Measurements from ENCODE around the gene ANAPC5. TPM values are rescaled to one million over a fixed set of nuclear protein-coding genes. Genes with fewer than 3 reads are reported as not detected.

ANAPC5 gene
- total RNA-seq: 128 TPM

- Histone ChIP-seq H3K27me3 (ENCODE audit: control insufficient read depth in 3 of 3, insufficient read depth in 3 of 3, low read length in 3 of 3) (no peaks in the 10 kb centered on the region), H3K36me3 (ENCODE audit: control insufficient read depth in 3 of 3, insufficient read depth in 3 of 3, low read length in 3 of 3) (peaks cover 0 to 3% (median 2%) of the 10 kb centered on the region in 3 donors), H3K9ac (ENCODE audit: low read depth in 1 of 3, low read length in 3 of 3) (peak within 1 kb of the TSS; percentile 74 to 97 (median 93)), H3K4me3 (ENCODE audit: low read length in 3 of 3) (peak within 1 kb of the TSS; percentile 99 to 100 (median 100)), H3K9me3 (ENCODE audit: control insufficient read depth in 3 of 3, low read length in 3 of 3) (no peaks in the 10 kb centered on the region), H3K4me1 (ENCODE audit: control insufficient read depth in 3 of 3, insufficient read depth in 3 of 3, low read length in 3 of 3) (peaks cover 2 to 16% (median 11%) of the 10 kb centered on the region in 3 donors), H3K27ac (ENCODE audit: low read depth, low read length) (peak within 1 kb of the TSS; percentile 68)
These were observed at the start of gene ANAPC5 for GRCh38 chr12:121351820-121352681. Gene ANAPC5, minus strand, starts transcription at chr12:121352411. Its CDS starts 71 bp downstream, at chr12:121352340.

- H3K4me1 ChIP-seq (ENCODE audit: control insufficient read depth in 3 of 3, insufficient read depth in 3 of 3, low read length in 3 of 3): peaks cover 13 to 25% (median 18%) of the 10 kb centered on the region in 3 donors
- H3K27ac ChIP-seq (ENCODE audit: low read depth, low read length): peak overlapping the region; percentile 93
- no peaks in the 10 kb centered on the region for H3K27me3 ChIP-seq (ENCODE audit: control insufficient read depth in 3 of 3, insufficient read depth in 3 of 3, low read length in 3 of 3)
- peaks cover 5 to 11% (median 6%) of the 10 kb centered on the region in 3 donors for H3K36me3 ChIP-seq (ENCODE audit: control insufficient read depth in 3 of 3, insufficient read depth in 3 of 3, low read length in 3 of 3)
- H3K9me3 ChIP-seq (ENCODE audit: control insufficient read depth in 3 of 3, low read length in 3 of 3): no peaks in the 10 kb centered on the region
- H3K4me3 ChIP-seq (ENCODE audit: low read length in 3 of 3): peak overlapping the region; percentile 91 to 97 (median 91)
- H3K9ac ChIP-seq (ENCODE audit: low read depth in 1 of 3, low read length in 3 of 3): peak overlapping the region; percentile 95 to 98 (median 98)
These were observed 48.3 kb upstream of the ANAPC5 start for GRCh38 chr12:121400332-121401139.

- H3K4me1 ChIP-seq (ENCODE audit: control insufficient read depth in 3 of 3, insufficient read depth in 3 of 3, low read length in 3 of 3): peaks cover 9 to 20% (median 13%) of the 10 kb centered on the region in 3 donors
- H3K36me3 ChIP-seq (ENCODE audit: control insufficient read depth in 3 of 3, insufficient read depth in 3 of 3, low read length in 3 of 3): peaks cover 0 to 6% (median 2%) of the 10 kb centered on the region in 3 donors
- peak within 1 kb of the TSS; percentile 93 for H3K27ac ChIP-seq (ENCODE audit: low read depth, low read length)
- no peaks in the 10 kb centered on the region for H3K9me3 ChIP-seq (ENCODE audit: control insufficient read depth in 3 of 3, low read length in 3 of 3)
- peak within 1 kb of the TSS; percentile 95 to 98 (median 98) for H3K9ac ChIP-seq (ENCODE audit: low read depth in 1 of 3, low read length in 3 of 3)
- H3K27me3 ChIP-seq (ENCODE audit: control insufficient read depth in 3 of 3, insufficient read depth in 3 of 3, low read length in 3 of 3): no peaks in the 10 kb centered on the region
- peak within 1 kb of the TSS; percentile 91 to 97 (median 92) for H3K4me3 ChIP-seq (ENCODE audit: low read length in 3 of 3)
These were observed 47.5 kb upstream of the ANAPC5 start, which contains the start of gene RNF34 for GRCh38 chr12:121399391-121400331. Gene RNF34, plus strand, starts transcription at chr12:121400118. Its CDS starts 95 bp downstream, at chr12:121400213.

GRCh38 chr12:121398355-121398754, 46.1 kb upstream of the ANAPC5 start:
- no peaks in the 10 kb centered on the region for H3K9me3 ChIP-seq (ENCODE audit: control insufficient read depth in 3 of 3, low read length in 3 of 3)
- H3K9ac ChIP-seq (ENCODE audit: low read depth in 1 of 3, low read length in 3 of 3): no peak overlapping the region
- peaks cover 9 to 13% (median 12%) of the 10 kb centered on the region in 3 donors for H3K4me1 ChIP-seq (ENCODE audit: control insufficient read depth in 3 of 3, insufficient read depth in 3 of 3, low read length in 3 of 3)
- H3K27ac ChIP-seq (ENCODE audit: low read depth, low read length): no peak overlapping the region
- peaks cover 0 to 5% (median 2%) of the 10 kb centered on the region in 3 donors for H3K36me3 ChIP-seq (ENCODE audit: control insufficient read depth in 3 of 3, insufficient read depth in 3 of 3, low read length in 3 of 3)
- no peaks in the 10 kb centered on the region for H3K27me3 ChIP-seq (ENCODE audit: control insufficient read depth in 3 of 3, insufficient read depth in 3 of 3, low read length in 3 of 3)
- no peak overlapping the region for H3K4me3 ChIP-seq (ENCODE audit: low read length in 3 of 3)

- H3K9ac ChIP-seq (ENCODE audit: low read depth in 1 of 3, low read length in 3 of 3): no peak overlapping the region
These were observed 45.3 kb upstream of the ANAPC5 start for GRCh38 chr12:121397521-121397920.

GRCh38 chr12:121392325-121392716, 40.1 kb upstream of the ANAPC5 start:
- Histone ChIP-seq H3K9ac (ENCODE audit: low read depth in 1 of 3, low read length in 3 of 3) (no peak overlapping the region), H3K9me3 (ENCODE audit: control insufficient read depth in 3 of 3, low read length in 3 of 3) (no peaks in the 10 kb centered on the region), H3K4me1 (ENCODE audit: control insufficient read depth in 3 of 3, insufficient read depth in 3 of 3, low read length in 3 of 3) (peaks cover 0 to 5% (median 4%) of the 10 kb centered on the region in 3 donors), H3K27ac (ENCODE audit: low read depth, low read length) (no peak overlapping the region), H3K36me3 (ENCODE audit: control insufficient read depth in 3 of 3, insufficient read depth in 3 of 3, low read length in 3 of 3) (no peaks in the 10 kb centered on the region), H3K4me3 (ENCODE audit: low read length in 3 of 3) (no peak overlapping the region), H3K27me3 (ENCODE audit: control insufficient read depth in 3 of 3, insufficient read depth in 3 of 3, low read length in 3 of 3) (no peaks in the 10 kb centered on the region)

More at GRCh38 chr12:121397521-121397920, 45.3 kb upstream of the ANAPC5 start:
- no peaks in the 10 kb centered on the region for H3K27me3 ChIP-seq (ENCODE audit: control insufficient read depth in 3 of 3, insufficient read depth in 3 of 3, low read length in 3 of 3)
- peaks cover 0 to 2% (median under 1%) of the 10 kb centered on the region in 3 donors for H3K36me3 ChIP-seq (ENCODE audit: control insufficient read depth in 3 of 3, insufficient read depth in 3 of 3, low read length in 3 of 3)
- H3K9me3 ChIP-seq (ENCODE audit: control insufficient read depth in 3 of 3, low read length in 3 of 3): no peaks in the 10 kb centered on the region
- no peak overlapping the region for H3K27ac ChIP-seq (ENCODE audit: low read depth, low read length)
- peaks cover 9 to 13% (median 12%) of the 10 kb centered on the region in 3 donors for H3K4me1 ChIP-seq (ENCODE audit: control insufficient read depth in 3 of 3, insufficient read depth in 3 of 3, low read length in 3 of 3)
- H3K4me3 ChIP-seq (ENCODE audit: low read length in 3 of 3): no peak overlapping the region

GRCh38 chr12:121391619-121392324, 39.6 kb upstream of the ANAPC5 start:
- peaks cover 0 to 5% (median 4%) of the 10 kb centered on the region in 3 donors for H3K4me1 ChIP-seq (ENCODE audit: control insufficient read depth in 3 of 3, insufficient read depth in 3 of 3, low read length in 3 of 3)
- no peaks in the 10 kb centered on the region for H3K9me3 ChIP-seq (ENCODE audit: control insufficient read depth in 3 of 3, low read length in 3 of 3)
- H3K36me3 ChIP-seq (ENCODE audit: control insufficient read depth in 3 of 3, insufficient read depth in 3 of 3, low read length in 3 of 3): no peaks in the 10 kb centered on the region
- H3K9ac ChIP-seq (ENCODE audit: low read depth in 1 of 3, low read length in 3 of 3): no peak overlapping the region
- H3K4me3 ChIP-seq (ENCODE audit: low read length in 3 of 3): peak overlapping the region in 1 of 3 donors; percentile 45
- no peak overlapping the region for H3K27ac ChIP-seq (ENCODE audit: low read depth, low read length)
- no peaks in the 10 kb centered on the region for H3K27me3 ChIP-seq (ENCODE audit: control insufficient read depth in 3 of 3, insufficient read depth in 3 of 3, low read length in 3 of 3)

- Histone ChIP-seq H3K27me3 (ENCODE audit: control insufficient read depth in 3 of 3, insufficient read depth in 3 of 3, low read length in 3 of 3) (no peaks in the 10 kb centered on the region), H3K27ac (ENCODE audit: low read depth, low read length) (no peak overlapping the region)
These were observed 38.6 kb upstream of the ANAPC5 start for GRCh38 chr12:121390856-121391255.

More at GRCh38 chr12:121390856-121391255, 38.6 kb upstream of the ANAPC5 start:
- H3K4me3 ChIP-seq (ENCODE audit: low read length in 3 of 3): no peak overlapping the region
- no peak overlapping the region for H3K9ac ChIP-seq (ENCODE audit: low read depth in 1 of 3, low read length in 3 of 3)
- no peaks in the 10 kb centered on the region for H3K9me3 ChIP-seq (ENCODE audit: control insufficient read depth in 3 of 3, low read length in 3 of 3)
- H3K4me1 ChIP-seq (ENCODE audit: control insufficient read depth in 3 of 3, insufficient read depth in 3 of 3, low read length in 3 of 3): no peaks in the 10 kb centered on the region
- H3K36me3 ChIP-seq (ENCODE audit: control insufficient read depth in 3 of 3, insufficient read depth in 3 of 3, low read length in 3 of 3): no peaks in the 10 kb centered on the region

Measured in skeletal muscle tissue (tissue), 4 donors.